Vagina (tissue), 2 donors: ENCODE results near the gene ANXA6. TPM values are rescaled to one million over a fixed set of nuclear protein-coding genes. Genes with fewer than 3 reads are reported as not detected.

Source experiments
- DNase-seq, 2 donors: peaks; one replicate each; pipeline ENCODE4 v3.0.0-alpha.2; 2017; ENCODE audit errors: extremely low spot score in 2 of 2
- H3K27ac ChIP-seq: fragments of 200-600 bp; sonication (generic); one replicate; pipeline ENCODE4 v1.5.1; 2019
- H3K27me3 ChIP-seq: fragments of 200-600 bp; sonication (generic); one replicate; pipeline ENCODE4 v1.5.1; 2019
- H3K36me3 ChIP-seq, 2 donors: fragments of 200-600 bp; sonication (generic); one replicate each; pipeline ENCODE4 v1.5.1; 2017 to 2019
- H3K4me1 ChIP-seq: fragments of 200-600 bp; sonication (generic); one replicate; pipeline ENCODE4 v1.5.1; 2019
- H3K4me3 ChIP-seq, 2 donors: fragments of 200-600 bp; sonication (generic); 1 replicate in 1 of 2; 2 replicates in 1 of 2; pipeline ENCODE4 v1.5.1; 2016 to 2019
- H3K9me3 ChIP-seq: fragments of 200-600 bp; sonication (generic); one replicate; pipeline ENCODE4 v1.5.1; 2019
- POLR2A ChIP-seq, 2 donors: fragments of 450-650 bp; IDR thresholded peaks; one replicate each; pipeline ENCODE4 v1.6.1; 2017; ENCODE audit warnings: antibody characterized with exemption in 2 of 2, mild to moderate bottlenecking in 2 of 2, moderate library complexity in 2 of 2
- POLR2AphosphoS5 ChIP-seq, 2 donors: sonication (generic); formaldehyde crosslinking; IDR thresholded peaks; one replicate each; pipeline ENCODE4 v1.9.0; 2017; ENCODE audit warnings: antibody characterized with exemption in 2 of 2, mild to moderate bottlenecking in 2 of 2, low read depth in 1 of 2; ENCODE audit not compliant: insufficient read depth in 1 of 2
- intact Hi-C: fragments of 100-400 bp; cut with DNase I; formaldehyde crosslinking; loops from one replicate; pipeline ENCODE4 v1.15.1; 2023
- total RNA-seq: library from RNA; depleted of rRNA; stranded (reverse); fragments of >200 nt; gene quantifications from one replicate; pipeline ENCODE4 v1.2.3, GENCODE V29; 2016
- TF ChIP-seq, protein P1 (sequence below), 3 experiments: fragments of 450-650 bp in 2 of 3; fragments of 200-600 bp in 1 of 3; sonication (generic) in 1 of 3; IDR thresholded peaks; one replicate each; pipeline ENCODE4 v1.5.1; 2017 to 2019; ENCODE audit warnings: antibody characterized with exemption in 3 of 3, mild to moderate bottlenecking in 2 of 3, moderate library complexity in 2 of 3

The ANXA6 gene
- total RNA-seq, 1 donor from 2014 or later, result 190 TPM

DNA sequence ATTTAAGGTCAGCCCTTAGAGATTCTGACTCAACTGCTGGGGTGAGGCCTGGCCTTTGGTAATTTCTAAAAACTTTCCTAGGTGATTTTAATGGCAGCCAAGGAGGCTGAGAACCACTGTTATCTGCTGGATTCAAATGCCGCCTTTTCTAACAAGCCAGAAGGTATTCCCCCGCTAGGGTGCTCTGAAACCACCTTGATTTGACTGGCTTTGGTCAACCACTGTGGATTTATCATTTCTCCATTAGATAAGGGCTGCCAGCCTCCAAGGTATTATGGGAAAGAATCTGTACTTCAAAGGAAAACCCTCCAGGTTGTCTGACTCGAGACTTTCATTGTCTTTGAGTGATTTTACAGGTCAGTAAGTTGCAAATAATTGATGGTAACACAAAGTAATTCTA lies 4.3 kb downstream of the ANXA6 start:
- Histone ChIP-seq H3K27ac (peak overlapping the region; percentile 90), H3K4me3 (no peak overlapping the region), H3K4me1 (peaks cover 79% of the 10 kb centered on the region), H3K9me3 (no peaks in the 10 kb centered on the region), H3K27me3 (no peaks in the 10 kb centered on the region), H3K36me3 (no peaks in the 10 kb centered on the region)
- DNase-seq, result no peak
- TF ChIP-seq, protein P1, sequence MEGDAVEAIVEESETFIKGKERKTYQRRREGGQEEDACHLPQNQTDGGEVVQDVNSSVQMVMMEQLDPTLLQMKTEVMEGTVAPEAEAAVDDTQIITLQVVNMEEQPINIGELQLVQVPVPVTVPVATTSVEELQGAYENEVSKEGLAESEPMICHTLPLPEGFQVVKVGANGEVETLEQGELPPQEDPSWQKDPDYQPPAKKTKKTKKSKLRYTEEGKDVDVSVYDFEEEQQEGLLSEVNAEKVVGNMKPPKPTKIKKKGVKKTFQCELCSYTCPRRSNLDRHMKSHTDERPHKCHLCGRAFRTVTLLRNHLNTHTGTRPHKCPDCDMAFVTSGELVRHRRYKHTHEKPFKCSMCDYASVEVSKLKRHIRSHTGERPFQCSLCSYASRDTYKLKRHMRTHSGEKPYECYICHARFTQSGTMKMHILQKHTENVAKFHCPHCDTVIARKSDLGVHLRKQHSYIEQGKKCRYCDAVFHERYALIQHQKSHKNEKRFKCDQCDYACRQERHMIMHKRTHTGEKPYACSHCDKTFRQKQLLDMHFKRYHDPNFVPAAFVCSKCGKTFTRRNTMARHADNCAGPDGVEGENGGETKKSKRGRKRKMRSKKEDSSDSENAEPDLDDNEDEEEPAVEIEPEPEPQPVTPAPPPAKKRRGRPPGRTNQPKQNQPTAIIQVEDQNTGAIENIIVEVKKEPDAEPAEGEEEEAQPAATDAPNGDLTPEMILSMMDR (IDR thresholded peaks at IDR 0.05), result no peak
- TF ChIP-seq POLR2AphosphoS5 (IDR thresholded peaks at IDR 0.05; ENCODE audit: insufficient read depth in 1 of 2, low read depth in 1 of 2), result no peak
- no peak for TF ChIP-seq POLR2A (IDR thresholded peaks at IDR 0.05)
- intact Hi-C loops, result no loop called here

GRCh38 chr5:151151793-151152192 lies 5.8 kb downstream of the ANXA6 start:
- Histone ChIP-seq H3K36me3 (no peaks in the 10 kb centered on the region), H3K9me3 (no peaks in the 10 kb centered on the region), H3K4me1 (peaks cover 84% of the 10 kb centered on the region), H3K4me3 (no peak overlapping the region), H3K27me3 (no peaks in the 10 kb centered on the region), H3K27ac (peak overlapping the region; percentile 82)
- intact Hi-C loops, result no loop called here
- no peak for DNase-seq
- TF ChIP-seq POLR2AphosphoS5 (IDR thresholded peaks at IDR 0.05; ENCODE audit: insufficient read depth in 1 of 2, low read depth in 1 of 2) (no peak), POLR2A (IDR thresholded peaks at IDR 0.05) (no peak)
- TF ChIP-seq, protein P1 (IDR thresholded peaks at IDR 0.05), result no peak

GRCh38 chr5:151151263-151151660 lies 6.3 kb downstream of the ANXA6 start:
- H3K27me3 ChIP-seq, result no peaks in the 10 kb centered on the region
- TF ChIP-seq POLR2A (IDR thresholded peaks at IDR 0.05), result no peak
- TF ChIP-seq POLR2AphosphoS5 (IDR thresholded peaks at IDR 0.05; ENCODE audit: insufficient read depth in 1 of 2, low read depth in 1 of 2), result no peak
- TF ChIP-seq, protein P1 (IDR thresholded peaks at IDR 0.05), result no peak
- H3K4me1 ChIP-seq, result peaks cover 85% of the 10 kb centered on the region
- peak overlapping the region; percentile 82 for H3K27ac ChIP-seq
- H3K9me3 ChIP-seq, result no peaks in the 10 kb centered on the region
- intact Hi-C loops, result no loop called here
- DNase-seq, result no peak
- no peak overlapping the region for H3K4me3 ChIP-seq
- no peaks in the 10 kb centered on the region for H3K36me3 ChIP-seq

DNA sequence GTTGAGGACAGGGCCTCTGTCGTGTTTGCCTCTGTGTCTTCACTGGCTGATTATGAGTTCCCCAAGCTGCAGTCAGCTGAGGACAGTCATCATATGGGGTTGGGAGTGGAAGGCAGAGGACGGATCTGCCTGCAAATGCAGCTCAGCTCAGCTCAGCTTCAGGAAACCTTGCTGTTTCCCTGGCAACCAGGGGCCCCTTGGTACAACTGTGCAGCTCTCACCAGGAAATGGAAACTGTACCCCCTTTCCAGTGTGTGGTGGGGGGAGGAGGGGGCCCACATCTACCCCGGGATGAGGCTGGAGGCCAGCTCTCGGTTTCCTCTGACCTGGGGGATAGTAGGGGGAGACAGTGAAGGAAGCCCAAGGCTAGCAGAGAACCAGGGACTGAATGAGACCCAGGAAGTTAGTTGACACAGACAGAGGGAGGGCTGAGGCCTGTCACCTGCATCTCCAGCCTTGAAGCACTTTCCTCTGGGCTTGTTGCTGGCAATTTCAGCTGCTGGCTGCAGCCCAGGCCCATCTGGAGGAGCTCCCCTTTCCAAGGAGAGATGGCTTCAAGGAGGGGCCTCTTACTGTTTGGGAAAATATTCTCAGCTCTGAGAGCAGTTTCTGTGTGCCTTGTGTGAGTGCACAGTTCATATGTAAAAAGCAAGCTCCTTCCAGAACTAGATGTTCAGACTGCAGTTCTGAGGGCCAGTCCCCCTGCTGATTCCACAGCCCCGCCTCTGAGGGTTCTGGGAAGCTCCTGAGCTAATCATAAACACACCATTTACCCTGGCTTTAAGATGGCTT lies 6.9 kb downstream of the ANXA6 start:
- no peaks in the 10 kb centered on the region for H3K9me3 ChIP-seq
- DNase-seq, result no peak
- TF ChIP-seq, protein P1 (IDR thresholded peaks at IDR 0.05), result no peak
- TF ChIP-seq POLR2AphosphoS5 (IDR thresholded peaks at IDR 0.05; ENCODE audit: insufficient read depth in 1 of 2, low read depth in 1 of 2) (no peak), POLR2A (IDR thresholded peaks at IDR 0.05) (no peak)
- H3K4me1 ChIP-seq, result peaks cover 85% of the 10 kb centered on the region
- H3K27ac ChIP-seq, result peak overlapping the region; percentile 82
- H3K36me3 ChIP-seq, result no peaks in the 10 kb centered on the region
- no peak overlapping the region for H3K4me3 ChIP-seq
- no peaks in the 10 kb centered on the region for H3K27me3 ChIP-seq
- intact Hi-C loops, result no loop called here

GRCh38 chr5:151148583-151148982 lies 9.0 kb downstream of the ANXA6 start:
- peaks cover 85% of the 10 kb centered on the region for H3K4me1 ChIP-seq
- intact Hi-C loops, result no loop called here
- TF ChIP-seq POLR2A (IDR thresholded peaks at IDR 0.05) (no peak), POLR2AphosphoS5 (IDR thresholded peaks at IDR 0.05; ENCODE audit: insufficient read depth in 1 of 2, low read depth in 1 of 2) (no peak)
- TF ChIP-seq, protein P1 (IDR thresholded peaks at IDR 0.05), result no peak
- H3K27me3 ChIP-seq, result no peaks in the 10 kb centered on the region
- DNase-seq, result no peak
- no peak overlapping the region for H3K27ac ChIP-seq
- peaks cover 0 to 4% of the 10 kb centered on the region in 2 donors for H3K36me3 ChIP-seq
- H3K9me3 ChIP-seq, result no peaks in the 10 kb centered on the region
- H3K4me3 ChIP-seq, result no peak overlapping the region
